MM.1S (cell line): ENCODE results near the gene BLOC1S1.

Experiments
- DNase-seq: peaks from one replicate; pipeline ENCODE4 v3.0.0-alpha.2; 2015
- H2AFZ ChIP-seq: fragments of 300-600 bp; sonication (generic); 2 replicates; pipeline ENCODE4 v1.6.0; 2016; ENCODE audit warnings: antibody characterized with exemption, low read length
- H3F3A ChIP-seq: fragments of 300-600 bp; sonication (generic); 2 replicates; pipeline ENCODE4 v1.6.1; 2016; ENCODE audit warnings: mild to moderate bottlenecking, antibody characterized with exemption, low read length, moderate library complexity, mixed read lengths; ENCODE audit not compliant: insufficient read depth
- H3K27ac ChIP-seq: fragments of 300-600 bp; sonication (generic); 2 replicates; pipeline ENCODE4 v1.5.1; 2016; ENCODE audit warnings: mild to moderate bottlenecking, low read length
- H3K27me3 ChIP-seq: fragments of 300-600 bp; sonication (generic); replicated peaks from 2 replicates; pipeline ENCODE4 v1.6.0; 2016; ENCODE audit warnings: low read length; ENCODE audit not compliant: insufficient read depth
- H3K36me3 ChIP-seq: fragments of 300-600 bp; sonication (generic); replicated peaks from 2 replicates; pipeline ENCODE4 v1.6.1; 2016; ENCODE audit warnings: mild to moderate bottlenecking, low read length, mixed read lengths; ENCODE audit not compliant: insufficient read depth
- H3K4me1 ChIP-seq: fragments of 300-600 bp; sonication (generic); 2 replicates; pipeline ENCODE4 v1.6.1; 2016; ENCODE audit warnings: low read length, mixed read lengths
- H3K4me2 ChIP-seq: fragments of 300-600 bp; sonication (generic); 2 replicates; pipeline ENCODE4 v1.6.0; 2016; ENCODE audit warnings: low read depth, low read length
- H3K4me3 ChIP-seq: fragments of 300-600 bp; sonication (generic); 2 replicates; pipeline ENCODE4 v1.5.1; 2016; ENCODE audit warnings: low read length, mixed read lengths
- H3K79me2 ChIP-seq: fragments of 300-600 bp; sonication (generic); 2 replicates; pipeline ENCODE4 v1.6.1; 2016; ENCODE audit warnings: mixed run types, low read length, mixed read lengths
- H3K9ac ChIP-seq: fragments of 300-600 bp; sonication (generic); 2 replicates; pipeline ENCODE4 v1.6.1; 2016; ENCODE audit warnings: low read length, mixed read lengths
- H3K9me2 ChIP-seq: fragments of 300-600 bp; sonication (generic); replicated peaks from 2 replicates; pipeline ENCODE4 v1.6.1; 2016; ENCODE audit warnings: mild to moderate bottlenecking, low read length, mixed read lengths; ENCODE audit not compliant: insufficient read depth
- H3K9me3 ChIP-seq: fragments of 300-600 bp; sonication (generic); replicated peaks from 2 replicates; pipeline ENCODE4 v1.6.1; 2016; ENCODE audit warnings: mild to moderate bottlenecking, low read length, mixed read lengths; ENCODE audit not compliant: insufficient read depth
- H4K20me1 ChIP-seq: fragments of 300-600 bp; sonication (generic); 2 replicates; pipeline ENCODE4 v1.6.1; 2016; ENCODE audit warnings: mild to moderate bottlenecking, low read length, moderate library complexity, mixed read lengths; ENCODE audit not compliant: insufficient read depth
- CTCF ChIP-seq: fragments of 300-600 bp; sonication (generic); IDR thresholded peaks from 2 replicates; pipeline ENCODE4 v1.5.1; 2016; ENCODE audit warnings: antibody characterized with exemption, low read length, mixed read lengths
- EZH2 ChIP-seq: fragments of 300-600 bp; sonication (generic); optimal IDR thresholded peaks from 2 replicates; pipeline ENCODE3; 2017; ENCODE audit warnings: low read depth, mild to moderate bottlenecking, antibody characterized with exemption, low read length, mixed read lengths
- EZH2phosphoT487 ChIP-seq: fragments of 300-600 bp; sonication (generic); IDR thresholded peaks from 2 replicates; pipeline ENCODE4 v1.6.1; 2018; ENCODE audit warnings: antibody characterized with exemption, low read length

The BLOC1S1 gene

GRCh38 chr12:55700255-55701018 is 15.4 kb upstream of the BLOC1S1 start:
- no peaks in the 10 kb centered on the region; the same call in 1 of the 2 replicates for H3K27me3 ChIP-seq
- no peaks in the 10 kb centered on the region for H3K9me3 ChIP-seq
- no peaks in the 10 kb centered on the region for H3K9me2 ChIP-seq
- no peak overlapping the region for H3K4me3 ChIP-seq
- H3K79me2 ChIP-seq: no peaks in the 10 kb centered on the region
- no peak overlapping the region for H3K9ac ChIP-seq
- no peak for DNase-seq
- no peak for TF ChIP-seq EZH2phosphoT487
- TF ChIP-seq CTCF: no peak
- TF ChIP-seq EZH2: no peak
- no peaks in the 10 kb centered on the region for H3K4me1 ChIP-seq
- H3K4me2 ChIP-seq: no peak overlapping the region
- H3K36me3 ChIP-seq: no peaks in the 10 kb centered on the region
- no peaks in the 10 kb centered on the region for H3F3A ChIP-seq
- H2AFZ ChIP-seq: no peak overlapping the region
- no peaks in the 10 kb centered on the region for H4K20me1 ChIP-seq
- no peak overlapping the region for H3K27ac ChIP-seq

GRCh38 chr12:55702861-55703260 is 13.0 kb upstream of the BLOC1S1 start:
- Histone ChIP-seq H3K9me2 (no peaks in the 10 kb centered on the region), H3K4me2 (no peak overlapping the region), H3F3A (no peaks in the 10 kb centered on the region), H3K4me3 (no peak overlapping the region), H3K9me3 (no peaks in the 10 kb centered on the region), H3K79me2 (no peaks in the 10 kb centered on the region), H3K4me1 (no peaks in the 10 kb centered on the region), H3K9ac (no peak overlapping the region), H4K20me1 (no peaks in the 10 kb centered on the region), H2AFZ (no peak overlapping the region), H3K27me3 (peaks cover 12% of the 10 kb centered on the region; the same call in 1 of the 2 replicates), H3K27ac (no peak overlapping the region), H3K36me3 (no peaks in the 10 kb centered on the region)
- TF ChIP-seq EZH2 (no peak), EZH2phosphoT487 (no peak), CTCF (no peak)
- DNase-seq: no peak

- no peak for DNase-seq
- H3F3A ChIP-seq: no peaks in the 10 kb centered on the region
- H3K36me3 ChIP-seq: no peaks in the 10 kb centered on the region
- peaks cover 12% of the 10 kb centered on the region; the same call in 1 of the 2 replicates for H3K27me3 ChIP-seq
- H3K9ac ChIP-seq: no peak overlapping the region
- H3K4me1 ChIP-seq: no peaks in the 10 kb centered on the region
- TF ChIP-seq CTCF (no peak), EZH2 (no peak), EZH2phosphoT487 (no peak)
- no peaks in the 10 kb centered on the region for H3K9me3 ChIP-seq
- no peaks in the 10 kb centered on the region for H3K9me2 ChIP-seq
- H3K27ac ChIP-seq: no peak overlapping the region
- no peak overlapping the region for H3K4me2 ChIP-seq
- no peak overlapping the region for H2AFZ ChIP-seq
- no peaks in the 10 kb centered on the region for H4K20me1 ChIP-seq
- no peaks in the 10 kb centered on the region for H3K79me2 ChIP-seq
- H3K4me3 ChIP-seq: no peak overlapping the region
Measured at GRCh38 chr12:55703288-55703687, 12.6 kb upstream of the BLOC1S1 start.
